H1 (cell line): ENCODE data around the gene GAST. TPM values are rescaled to one million over a fixed set of nuclear protein-coding genes. Genes with fewer than 3 reads are reported as not detected.

Experiments used
- CTCF ChIA-PET: fragments of 300-600 bp; sonication (Branson Sonifier 250); formaldehyde crosslinking; loops from one replicate; lab custom pipeline; 2021; ENCODE audit not compliant: partially characterized antibody; lab: Charles Lee
- POLR2A ChIA-PET: fragments of 300-600 bp; sonication (Branson Sonifier 250); formaldehyde crosslinking; loops from one replicate; lab custom pipeline; 2021; ENCODE audit warnings: inconsistent platforms; ENCODE audit not compliant: partially characterized antibody; lab: Charles Lee
- DNase-seq, 2 experiments: peaks; one replicate each; pipeline versions ENCODE4 v3.0.0 to v3.0.0-alpha.2; 2010 to 2022; ENCODE audit warnings: low spot score in 2 of 2, low read depth in 1 of 2, mixed read lengths in 1 of 2
- FAIRE-seq: peaks from 2 replicates; lab custom pipeline; 2011; peaks lifted over from hg19 to GRCh38; lab: Jason Lieb, UNC
- H2AFZ ChIP-seq: 2 replicates; pipeline ENCODE4 v1.8.1; 2012; ENCODE audit warnings: low read length, inconsistent platforms
- H2AK5ac ChIP-seq: 2 replicates; pipeline ENCODE4 v1.6.1; 2013; ENCODE audit warnings: low read depth, low read length
- H2BK120ac ChIP-seq: replicated peaks from 2 replicates; pipeline ENCODE3; 2013; ENCODE audit warnings: low read depth, low read length, inconsistent platforms
- H2BK12ac ChIP-seq: 2 replicates; pipeline ENCODE4 v1.6.1; 2013; ENCODE audit warnings: low read depth, low read length
- H2BK15ac ChIP-seq: 2 replicates; pipeline ENCODE4 v1.6.1; 2013; ENCODE audit warnings: low read length
- H2BK20ac ChIP-seq: 2 replicates; pipeline ENCODE4 v1.6.1; 2013; ENCODE audit warnings: low read length
- H2BK5ac ChIP-seq: 2 replicates; pipeline ENCODE4 v1.6.1; 2013; ENCODE audit warnings: low read depth, low read length
- H3K14ac ChIP-seq: 2 replicates; pipeline ENCODE4 v1.6.1; 2013; ENCODE audit warnings: inconsistent platforms; ENCODE audit not compliant: insufficient read length
- H3K18ac ChIP-seq: 2 replicates; pipeline ENCODE4 v1.6.1; 2013; ENCODE audit warnings: low read length; ENCODE audit errors: extremely low read depth
- H3K23ac ChIP-seq: 2 replicates; pipeline ENCODE4 v1.6.1; 2013; ENCODE audit warnings: inconsistent platforms; ENCODE audit not compliant: insufficient read length
- H3K23me2 ChIP-seq: 2 replicates; pipeline ENCODE4 v1.6.1; 2013; ENCODE audit warnings: low read depth, low read length
- H3K27ac ChIP-seq: 2 replicates; pipeline ENCODE4 v1.6.1; 2011; ENCODE audit warnings: low read depth, low read length, inconsistent platforms
- H3K27me3 ChIP-seq, 4 experiments: replicated peaks in 1 of 4; 1 replicate in 1 of 4; 2 replicates in 3 of 4; pipeline versions ENCODE4 v1.6.1 to v1.8.1; 2011 to 2013; ENCODE audit warnings: low read length in 3 of 4, mild to moderate bottlenecking in 3 of 4, inconsistent platforms in 2 of 4, mixed read lengths in 2 of 4, moderate library complexity in 1 of 4; ENCODE audit not compliant: control insufficient read depth in 3 of 4, insufficient read depth in 3 of 4; ENCODE audit errors: extremely low read depth in 1 of 4
- H3K36me3 ChIP-seq, 4 experiments: 2 replicates each; pipeline versions ENCODE4 v1.6.1 to v1.8.1; 2011 to 2013; ENCODE audit warnings: mild to moderate bottlenecking in 4 of 4, low read length in 3 of 4, moderate library complexity in 2 of 4, control low read depth in 1 of 4, inconsistent platforms in 1 of 4; ENCODE audit not compliant: insufficient read depth in 4 of 4, control insufficient read depth in 2 of 4
- H3K4ac ChIP-seq: replicated peaks from 2 replicates; pipeline ENCODE3; 2013; ENCODE audit warnings: low read length, low read depth, mixed read lengths, inconsistent platforms; ENCODE audit not compliant: insufficient read length
- H3K4me1 ChIP-seq, 4 experiments: replicated peaks in 1 of 4; 1 replicate in 1 of 4; 2 replicates in 3 of 4; pipeline versions ENCODE4 v1.6.1 to v1.8.1; 2011 to 2013; ENCODE audit warnings: low read length in 3 of 4, inconsistent platforms in 2 of 4, mixed read lengths in 1 of 4; ENCODE audit not compliant: insufficient read depth in 4 of 4, control insufficient read depth in 3 of 4
- H3K4me2 ChIP-seq, 2 experiments: 2 replicates each; pipeline versions ENCODE4 v1.6.1 to v1.8.1; 2011 to 2013; ENCODE audit warnings: low read depth in 2 of 2, low read length in 2 of 2, control low read depth in 1 of 2, inconsistent platforms in 1 of 2, mild to moderate bottlenecking in 1 of 2; ENCODE audit not compliant: insufficient read depth in 1 of 2
- H3K4me3 ChIP-seq, 4 experiments: fragments of 200-600, 300-600 bp in 1 of 4; sonication (generic), shearing (Covaris generic), sonication (Bioruptor Twin) in 1 of 4; 2 replicates each; pipeline versions ENCODE4 v1.5.1 to v1.8.1; 2011 to 2016; ENCODE audit warnings: low read length in 4 of 4, low read depth in 3 of 4, control low read depth in 2 of 4, inconsistent platforms in 2 of 4, mild to moderate bottlenecking in 2 of 4, mixed read lengths in 1 of 4, moderate library complexity in 1 of 4; ENCODE audit not compliant: insufficient read depth in 2 of 4; ENCODE audit errors: extremely low read depth in 1 of 4
- H3K56ac ChIP-seq: replicated peaks from 2 replicates; pipeline ENCODE3; 2013; ENCODE audit warnings: low read depth, mild to moderate bottlenecking, mixed read lengths, low read length, inconsistent platforms; ENCODE audit not compliant: insufficient read length
- H3K79me1 ChIP-seq: 2 replicates; pipeline ENCODE4 v1.6.1; 2013; ENCODE audit warnings: low read depth, low read length, control low read depth
- H3K79me2 ChIP-seq, 2 experiments: 2 replicates each; pipeline versions ENCODE4 v1.6.1 to v1.8.1; 2012 to 2013; ENCODE audit warnings: low read length in 2 of 2, mild to moderate bottlenecking in 2 of 2, inconsistent platforms in 1 of 2; ENCODE audit not compliant: insufficient read depth in 2 of 2, control insufficient read depth in 1 of 2
- H3K9ac ChIP-seq, 4 experiments: replicated peaks in 1 of 4; 1 replicate in 1 of 4; 2 replicates in 3 of 4; pipeline versions ENCODE4 v1.6.1 to v1.8.1; 2011 to 2013; ENCODE audit warnings: low read depth in 3 of 4, low read length in 3 of 4, control low read depth in 2 of 4, mild to moderate bottlenecking in 2 of 4, moderate library complexity in 2 of 4, inconsistent platforms in 1 of 4; ENCODE audit errors: extremely low read depth in 1 of 4
- H3K9me3 ChIP-seq, 2 experiments: 2 replicates each; pipeline versions ENCODE4 v1.6.1 to v1.8.1; 2012 to 2013; ENCODE audit warnings: mild to moderate bottlenecking in 2 of 2, moderate library complexity in 2 of 2, control low read depth in 1 of 2, inconsistent platforms in 1 of 2, low read depth in 1 of 2, low read length in 1 of 2, mixed read lengths in 1 of 2; ENCODE audit not compliant: insufficient read depth in 2 of 2
- H4K20me1 ChIP-seq, 2 experiments: replicated peaks in 1 of 2; 2 replicates each; pipeline versions ENCODE3 to v1.8.1; 2011 to 2013; ENCODE audit warnings: inconsistent platforms in 2 of 2, low read length in 2 of 2, mild to moderate bottlenecking in 1 of 2; ENCODE audit not compliant: insufficient read depth in 2 of 2, control insufficient read depth in 1 of 2
- H4K5ac ChIP-seq: 2 replicates; pipeline ENCODE4 v1.6.1; 2013; ENCODE audit warnings: low read length, low read depth, mixed read lengths, inconsistent platforms; ENCODE audit not compliant: insufficient read length
- H4K8ac ChIP-seq: 2 replicates; pipeline ENCODE4 v1.8.0; 2013; ENCODE audit warnings: mild to moderate bottlenecking, moderate library complexity, low read length, inconsistent platforms; ENCODE audit not compliant: insufficient read depth; ENCODE audit errors: extremely low read depth
- H4K91ac ChIP-seq: replicated peaks from 2 replicates; pipeline ENCODE3; 2013; ENCODE audit warnings: low read length, mixed read lengths, inconsistent platforms; ENCODE audit not compliant: insufficient read length
- CBX5 ChIP-seq: fragments of 300-800, 300-1000 bp; sonication (generic); IDR thresholded peaks from 2 replicates; pipeline ENCODE4 v1.7.1; 2016; ENCODE audit warnings: antibody characterized with exemption, low read length, low read depth
- CEBPB ChIP-seq: IDR thresholded peaks from 2 replicates; pipeline ENCODE4 v1.6.1; 2012; ENCODE audit warnings: low read depth, low read length
- GABPA ChIP-seq: IDR thresholded peaks from 2 replicates; pipeline ENCODE4 v1.6.1; 2011; ENCODE audit warnings: mild to moderate bottlenecking, low read length, moderate library complexity, borderline replicate concordance; ENCODE audit not compliant: insufficient read depth
- HDAC2 ChIP-seq, 2 experiments: fragments of 300-600 bp in 1 of 2; sonication (generic) in 1 of 2; IDR thresholded peaks; 2 replicates each; pipeline ENCODE4 v1.6.1; 2011 to 2012; ENCODE audit warnings: low read depth in 2 of 2, low read length in 2 of 2, mild to moderate bottlenecking in 2 of 2, moderate library complexity in 2 of 2, borderline replicate concordance in 1 of 2, inconsistent platforms in 1 of 2
- KDM1A ChIP-seq: fragments of 200-600, 300-600 bp; sonication (generic); IDR thresholded peaks from 2 replicates; pipeline ENCODE4 v1.7.1; 2016; ENCODE audit warnings: mild to moderate bottlenecking, low read length, borderline replicate concordance
- KDM4A ChIP-seq: IDR thresholded peaks from one replicate; pipeline ENCODE4 v1.7.1; 2012; ENCODE audit warnings: low read depth, mild to moderate bottlenecking, moderate library complexity, low read length, inconsistent platforms; ENCODE audit not compliant: severe bottlenecking
- MAFK ChIP-seq: IDR thresholded peaks from 2 replicates; pipeline ENCODE4 v1.6.1; 2012; ENCODE audit warnings: low read depth, mild to moderate bottlenecking, improper control_type of control experiment, low read length
- SIX5 ChIP-seq: IDR thresholded peaks from 2 replicates; pipeline ENCODE4 v1.6.1; 2011; ENCODE audit warnings: mild to moderate bottlenecking, low read depth, low read length
- TAF1 ChIP-seq: IDR thresholded peaks from 2 replicates; pipeline ENCODE4 v1.6.1; 2011; ENCODE audit warnings: mild to moderate bottlenecking, low read depth, low read length
- TBP ChIP-seq: IDR thresholded peaks from 2 replicates; pipeline ENCODE4 v1.6.1; 2011; ENCODE audit warnings: low read depth, low read length, improper control_type of control experiment
- ZNF274 ChIP-seq: IDR thresholded peaks from 2 replicates; pipeline ENCODE4 v1.7.0; 2012; ENCODE audit warnings: low read length, borderline replicate concordance; ENCODE audit errors: extremely low read depth
- WGBS, 2 experiments: shearing (Covaris generic) in 1 of 2; methylation state at CpG; one replicate each; pipeline versions ENCODE4 v1.1.6 to v1.1.7; 2013 to 2015; ENCODE audit warnings: low lambda C conversion rate in 2 of 2, mixed read lengths in 2 of 2, inconsistent platforms in 1 of 2, low coverage in 1 of 2, missing lambda C conversion rate in 1 of 2; ENCODE audit not compliant: insufficient replicate concordance in 2 of 2, insufficient coverage in 1 of 2, insufficient read length in 1 of 2; ENCODE audit errors: extremely low coverage in 1 of 2, missing lambda C conversion rate in 1 of 2; 5-methylcytosine and 5-hydroxymethylcytosine counted together
- polyA plus RNA-seq, 7 experiments: library from polyadenylated mRNA; depleted of rRNA in 3 of 7; stranded (reverse) in 5 of 7; unstranded in 2 of 7; fragments of >200 nt in 5 of 7; fragments of 200-250 nt in 2 of 7; gene quantifications; 1 replicate in 5 of 7; 2 replicates in 1 of 7; 4 replicates in 1 of 7; pipeline versions ENCODE4 v1.2.1 to v1.2.3, GENCODE V29; 2011 to 2013; ENCODE audit warnings: missing spikeins in 2 of 7, mixed read lengths in 2 of 7
- total RNA-seq: library from RNA; stranded (reverse); fragmentation: NEBNext Ultra II Directional; extraction: Animal tissue kit (Norgen Biotek cat#: 25700); gene quantifications from 2 replicates; pipeline ENCODE4 v1.2.1, GENCODE V29; 2021
- TF ChIP-seq, protein P1 (sequence below): IDR thresholded peaks from 2 replicates; pipeline ENCODE4 v1.6.1; 2011; ENCODE audit warnings: low read depth, mild to moderate bottlenecking, low read length; ENCODE audit not compliant: insufficient read depth

Gene GAST
- total and polyA plus RNA-seq, 2 of the 8 experiments (the other 6 are each of a cell fraction or from before 2014, with no cell fraction given) = not detected

DNA sequence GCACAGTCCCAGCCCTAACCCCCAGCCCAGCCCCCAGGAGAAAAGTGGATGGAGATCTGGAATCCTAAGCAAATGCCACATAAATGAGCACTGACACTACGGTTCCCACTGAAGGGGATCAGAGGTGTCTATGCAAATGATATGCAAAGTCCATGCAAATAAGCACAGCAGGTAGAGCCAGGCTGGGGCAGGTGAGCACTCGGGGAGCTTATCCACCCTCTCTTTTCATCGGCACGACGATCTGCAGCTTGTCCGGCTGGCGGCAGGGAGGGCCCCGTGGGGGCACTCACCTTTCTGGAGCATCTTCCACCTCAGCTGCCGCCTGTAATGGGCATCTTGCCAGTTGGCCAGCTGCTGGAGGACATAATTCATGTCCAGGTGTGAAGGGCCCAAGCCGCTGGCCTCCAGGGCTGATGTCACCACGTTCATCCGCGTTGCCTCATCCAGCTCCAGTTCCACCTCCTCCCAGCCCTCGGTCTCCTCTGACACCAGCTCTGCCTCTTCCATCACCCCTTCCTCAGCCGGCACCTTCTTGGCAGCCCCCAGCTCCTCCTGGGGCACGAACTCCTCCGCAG lies 12.4 kb downstream of the GAST start:
- no peak overlapping the region for H3K27ac ChIP-seq
- no peak for DNase-seq
- H2AK5ac ChIP-seq = no peak overlapping the region
- POLR2A ChIA-PET = interaction anchor here (0.8 to 18.3 kb wide), 5 partner anchors 9 to 32 kb away, joined by 3 to 215 read pairs (median 8); partner anchors contain the start of genes EIF1 and HAP1
- H3K14ac ChIP-seq = no peak overlapping the region
- no peaks in the 10 kb centered on the region for H3K27me3 ChIP-seq
- H3K4me3 ChIP-seq = no peak overlapping the region
- peaks cover 0 to 2% of the 10 kb centered on the region in 2 experiments for H4K20me1 ChIP-seq
- H3K9ac ChIP-seq = no peak overlapping the region
- H2BK5ac ChIP-seq = no peak overlapping the region
- no peak overlapping the region for H2BK12ac ChIP-seq
- no peaks in the 10 kb centered on the region for H3K36me3 ChIP-seq
- H3K56ac ChIP-seq = no peak overlapping the region
- H2AFZ ChIP-seq = no peak overlapping the region
- H3K9me3 ChIP-seq = no peaks in the 10 kb centered on the region
- H3K23ac ChIP-seq = no peak overlapping the region
- H2BK20ac ChIP-seq = no peak overlapping the region
- H2BK120ac ChIP-seq = no peak overlapping the region
- no peak overlapping the region for H3K18ac ChIP-seq
- no peak overlapping the region for H3K4me2 ChIP-seq
- H2BK15ac ChIP-seq = no peak overlapping the region
- WGBS, 2 experiments = 86% methylated on average over 17 of the region's 17 CpGs; no CpG with 5 or more reads in 1 of the 2 experiments
- no peaks in the 10 kb centered on the region for H3K23me2 ChIP-seq
- H4K91ac ChIP-seq = no peak overlapping the region
- no peaks in the 10 kb centered on the region for H3K79me2 ChIP-seq
- CTCF ChIA-PET = interaction anchor here (0.6 to 2.5 kb wide), 8 partner anchors 10 to 175 kb away, joined by 3 to 10 read pairs (median 3); partner anchors contain the start of gene HAP1
- no peak overlapping the region for H3K4ac ChIP-seq
- peaks cover 0 to 2% (median 0%) of the 10 kb centered on the region in 4 experiments; a peak in 3 of 7 replicates for H3K4me1 ChIP-seq
- H4K8ac ChIP-seq = no peak overlapping the region
- FAIRE-seq = no peak
- no peak overlapping the region for H4K5ac ChIP-seq
- H3K79me1 ChIP-seq = no peaks in the 10 kb centered on the region
- TF ChIP-seq HDAC2 (IDR thresholded peaks at IDR 0.05; ENCODE audit: borderline replicate concordance in 1 of 2, low read depth in 2 of 2, low read length in 2 of 2) (no peak), CBX5 (no peak), SIX5 (no peak), ZNF274 (no peak), KDM1A (no peak), TAF1 (no peak), KDM4A (no peak), TBP (no peak), GABPA (no peak), MAFK (no peak), CEBPB (no peak)
- TF ChIP-seq, protein P1, sequence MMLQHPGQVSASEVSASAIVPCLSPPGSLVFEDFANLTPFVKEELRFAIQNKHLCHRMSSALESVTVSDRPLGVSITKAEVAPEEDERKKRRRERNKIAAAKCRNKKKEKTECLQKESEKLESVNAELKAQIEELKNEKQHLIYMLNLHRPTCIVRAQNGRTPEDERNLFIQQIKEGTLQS = no peak
